ENCODE data around the gene EFHC1.

DNA sequence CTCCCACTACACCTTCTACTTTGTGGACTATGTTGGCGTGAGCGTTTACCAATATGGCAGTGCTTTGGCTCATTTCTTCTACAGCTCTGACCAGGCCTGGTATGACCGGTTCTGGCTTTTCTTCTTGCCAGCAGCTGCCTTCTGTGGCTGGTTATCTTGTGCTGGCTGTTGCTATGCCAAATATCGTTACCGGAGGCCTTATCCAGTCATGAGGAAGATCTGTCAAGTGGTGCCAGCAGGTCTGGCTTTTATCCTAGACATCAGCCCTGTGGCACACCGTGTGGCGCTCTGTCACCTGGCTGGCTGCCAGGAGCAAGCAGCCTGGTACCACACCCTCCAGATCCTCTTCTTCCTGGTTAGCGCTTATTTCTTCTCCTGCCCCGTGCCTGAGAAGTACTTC lies 16.5 kb upstream of the EFHC1 start:
- TF ChIP-seq, protein P1, sequence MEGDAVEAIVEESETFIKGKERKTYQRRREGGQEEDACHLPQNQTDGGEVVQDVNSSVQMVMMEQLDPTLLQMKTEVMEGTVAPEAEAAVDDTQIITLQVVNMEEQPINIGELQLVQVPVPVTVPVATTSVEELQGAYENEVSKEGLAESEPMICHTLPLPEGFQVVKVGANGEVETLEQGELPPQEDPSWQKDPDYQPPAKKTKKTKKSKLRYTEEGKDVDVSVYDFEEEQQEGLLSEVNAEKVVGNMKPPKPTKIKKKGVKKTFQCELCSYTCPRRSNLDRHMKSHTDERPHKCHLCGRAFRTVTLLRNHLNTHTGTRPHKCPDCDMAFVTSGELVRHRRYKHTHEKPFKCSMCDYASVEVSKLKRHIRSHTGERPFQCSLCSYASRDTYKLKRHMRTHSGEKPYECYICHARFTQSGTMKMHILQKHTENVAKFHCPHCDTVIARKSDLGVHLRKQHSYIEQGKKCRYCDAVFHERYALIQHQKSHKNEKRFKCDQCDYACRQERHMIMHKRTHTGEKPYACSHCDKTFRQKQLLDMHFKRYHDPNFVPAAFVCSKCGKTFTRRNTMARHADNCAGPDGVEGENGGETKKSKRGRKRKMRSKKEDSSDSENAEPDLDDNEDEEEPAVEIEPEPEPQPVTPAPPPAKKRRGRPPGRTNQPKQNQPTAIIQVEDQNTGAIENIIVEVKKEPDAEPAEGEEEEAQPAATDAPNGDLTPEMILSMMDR (optimal IDR thresholded peaks at IDR 0.05 in 1 of 3, IDR thresholded peaks at IDR 0.05 in 1 of 3, conservative IDR thresholded peaks at IDR 0.05 in 1 of 3; ENCODE audit: extremely low read depth in 1 of 3, insufficient read depth in 2 of 3, low read length in 3 of 3): no peak
- no peak for TF ChIP-seq EZH2 (IDR thresholded peaks at IDR 0.05; ENCODE audit: low read length)

All from keratinocyte (primary cell).